Activated CD4-positive, CD25-positive, alpha-beta regulatory T cell treated with anti-CD3 and anti-CD28 coated beads, Interleukin-2, amount 50 U/mL, for 72 hours (primary cell): ENCODE measurements around the gene SMYD3.

Experiments
- DNase-seq: peaks from one replicate; pipeline ENCODE4 v3.0.0; 2021

The SMYD3 gene

GRCh38 chr1:245932302-245932972, 574.6 kb downstream of the SMYD3 start:
- DNase-seq: no peak

GRCh38 chr1:245931450-245931849, 575.6 kb downstream of the SMYD3 start:
- DNase-seq: no peak

- DNase-seq: no peak
These were observed 577.9 kb downstream of the SMYD3 start for GRCh38 chr1:245929224-245929623.

GRCh38 chr1:245926888-245927287, 580.2 kb downstream of the SMYD3 start:
- no peak for DNase-seq

GRCh38 chr1:245923215-245923614, 583.9 kb downstream of the SMYD3 start:
- DNase-seq: no peak

GRCh38 chr1:245921417-245921816, 585.7 kb downstream of the SMYD3 start:
- DNase-seq: no peak

GRCh38 chr1:245917403-245917802, 589.7 kb downstream of the SMYD3 start:
- DNase-seq: no peak

- DNase-seq: no peak
These were observed 591.2 kb downstream of the SMYD3 start for GRCh38 chr1:245915841-245916240.

- no peak for DNase-seq
These were observed 591.7 kb downstream of the SMYD3 start for GRCh38 chr1:245915406-245915805.

GRCh38 chr1:245908543-245908942, 598.5 kb downstream of the SMYD3 start:
- no peak for DNase-seq

- DNase-seq: no peak
These were observed 600.9 kb downstream of the SMYD3 start for GRCh38 chr1:245906207-245906606.

- DNase-seq: no peak
These were observed 603.2 kb downstream of the SMYD3 start for GRCh38 chr1:245903851-245904250.

- DNase-seq: no peak
These were observed 605.5 kb downstream of the SMYD3 start for GRCh38 chr1:245901565-245901964.

GRCh38 chr1:245901037-245901436, 606.0 kb downstream of the SMYD3 start:
- DNase-seq: no peak

GRCh38 chr1:245898581-245898980, 608.5 kb downstream of the SMYD3 start:
- DNase-seq: no peak

- DNase-seq: no peak
These were observed 610.8 kb downstream of the SMYD3 start for GRCh38 chr1:245896258-245896657.

GRCh38 chr1:245895455-245895959, 611.6 kb downstream of the SMYD3 start:
- no peak for DNase-seq

GRCh38 chr1:245894843-245895242, 612.2 kb downstream of the SMYD3 start:
- DNase-seq: no peak

- DNase-seq: no peak
These were observed 614.1 kb downstream of the SMYD3 start for GRCh38 chr1:245893025-245893424.

- DNase-seq: no peak
These were observed 618.3 kb downstream of the SMYD3 start for GRCh38 chr1:245888809-245889208.

GRCh38 chr1:245887829-245888228, 619.2 kb downstream of the SMYD3 start:
- no peak for DNase-seq

- no peak for DNase-seq
These were observed 625.2 kb downstream of the SMYD3 start for GRCh38 chr1:245881767-245882391.

GRCh38 chr1:245880754-245881403, 626.2 kb downstream of the SMYD3 start:
- no peak for DNase-seq

GRCh38 chr1:245879091-245879490, 628.0 kb downstream of the SMYD3 start:
- no peak for DNase-seq
